K562 (cell line): Measurements from ENCODE around the gene CELSR2. TPM values are rescaled to one million over a fixed set of nuclear protein-coding genes. Genes with fewer than 3 reads are reported as not detected.

Experiments
- ASH1L ChIP-seq: fragments of 450-650 bp; IDR thresholded peaks from 2 replicates; pipeline ENCODE4 v1.6.1; 2018; ENCODE audit warnings: borderline replicate concordance, mild to moderate bottlenecking, low read depth; ENCODE audit not compliant: partially characterized antibody
- BRCA1 ChIP-seq, 2 experiments: fragments of 450-650 bp in 1 of 2; sonication (generic) in 1 of 2; formaldehyde crosslinking in 1 of 2; IDR thresholded peaks; 2 replicates each; pipeline versions ENCODE4 v1.5.0 to v1.6.1; 2017 to 2020; ENCODE audit warnings: mild to moderate bottlenecking in 1 of 2, missing genetic modification reagents in 1 of 2
- CBFA2T2 ChIP-seq: fragments of 450-650 bp; conservative IDR thresholded peaks from 2 replicates; pipeline ENCODE4 v1.6.1; 2017; ENCODE audit warnings: mild to moderate bottlenecking
- CTCF ChIP-seq, 3 experiments: IDR thresholded peaks in 2 of 3; conservative IDR thresholded peaks in 1 of 3; 2 replicates each; pipeline ENCODE4 v1.5.1; 2011 to 2012; ENCODE audit warnings: low read length in 3 of 3, mild to moderate bottlenecking in 3 of 3, control low read depth in 2 of 3, improper control_type of control experiment in 1 of 3, inconsistent platforms in 1 of 3, low read depth in 1 of 3, mixed read lengths in 1 of 3, moderate library complexity in 1 of 3; ENCODE audit not compliant: insufficient read depth in 2 of 3
- HSF4 ChIP-seq: fragments of 250-450 bp; sonication (Bioruptor Pico); IDR thresholded peaks from 2 replicates; pipeline ENCODE4 v2.1.2; 2022; ENCODE audit warnings: mild to moderate bottlenecking, moderate library complexity, borderline replicate concordance
- KAT7 ChIP-seq: sonication (generic); formaldehyde crosslinking; IDR thresholded peaks from 2 replicates; pipeline ENCODE4 v1.8.0; 2022; ENCODE audit warnings: missing genetic modification reagents, mild to moderate bottlenecking, borderline replicate concordance
- MAFK ChIP-seq: IDR thresholded peaks from 2 replicates; pipeline ENCODE4 v1.6.1; 2011; ENCODE audit warnings: low read length, improper control_type of control experiment
- MIER1 ChIP-seq: fragments of 450-650 bp; IDR thresholded peaks from 2 replicates; pipeline ENCODE4 v1.6.1; 2016; ENCODE audit warnings: antibody characterized with exemption, mild to moderate bottlenecking, low read depth
- RAD21 ChIP-seq, 2 experiments: fragments of 250-450 bp in 1 of 2; fragments of 450-650 bp in 1 of 2; sonication (Bioruptor Pico) in 1 of 2; formaldehyde crosslinking in 1 of 2; IDR thresholded peaks in 1 of 2; conservative IDR thresholded peaks in 1 of 2; 2 replicates each; pipeline versions ENCODE4 v1.4.0 to v1.8.0; 2020 to 2022; ENCODE audit warnings: mild to moderate bottlenecking in 2 of 2, moderate library complexity in 1 of 2
- RB1 ChIP-seq: fragments of 450-650 bp; IDR thresholded peaks from 2 replicates; pipeline ENCODE4 v1.6.1; 2017; ENCODE audit warnings: low read depth, mild to moderate bottlenecking
- SRSF1 ChIP-seq: fragments of 200-400 bp; formaldehyde crosslinking; IDR thresholded peaks from 2 replicates; pipeline ENCODE4 v1.6.1; 2017; ENCODE audit warnings: mild to moderate bottlenecking, low read depth, low read length, moderate library complexity
- STAG1 ChIP-seq: sonication (generic); formaldehyde crosslinking; IDR thresholded peaks from 2 replicates; pipeline ENCODE4 v1.5.0; 2020; ENCODE audit warnings: missing genetic modification reagents, borderline replicate concordance
- TEAD2 ChIP-seq: fragments of 450-650 bp; IDR thresholded peaks from 2 replicates; pipeline ENCODE4 v1.6.1; 2016; ENCODE audit warnings: missing genetic modification characterization, control low read depth, missing compliant biosample characterization
- ZBTB11 ChIP-seq, 3 experiments: fragments of 200-800 bp in 1 of 3; fragments of 250-450 bp in 1 of 3; fragments of 450-650 bp in 1 of 3; sonication (Bioruptor Pico) in 1 of 3; sonication (Bioruptor generic) in 1 of 3; formaldehyde crosslinking in 1 of 3; IDR thresholded peaks; 2 replicates each; pipeline versions ENCODE4 v1.6.1 to v1.8.0; 2016 to 2022; ENCODE audit warnings: mild to moderate bottlenecking in 2 of 3, missing genetic modification characterization in 2 of 3, missing compliant biosample characterization in 1 of 3, moderate library complexity in 1 of 3
- ZNF174 ChIP-seq: fragments of 250-450 bp; sonication (Bioruptor Pico); IDR thresholded peaks from 2 replicates; pipeline ENCODE4 v1.4.0; 2020; ENCODE audit warnings: mild to moderate bottlenecking
- ZNF24 ChIP-seq: fragments of 450-650 bp; IDR thresholded peaks from 2 replicates; pipeline ENCODE4 v1.6.1; 2016
- ZNF830 ChIP-seq: fragments of 250-450 bp; sonication (Bioruptor Pico); IDR thresholded peaks from 2 replicates; pipeline ENCODE4 v1.5.0; 2021; ENCODE audit warnings: mild to moderate bottlenecking
- polyA plus RNA-seq, 8 experiments: library from polyadenylated mRNA; depleted of rRNA in 4 of 8; stranded (reverse) in 5 of 8; unstranded in 3 of 8; fragments of >200 nt; fragmentation: Nextera tagmentation in 2 of 8; fragmentation: Illumina TruSeq in 1 of 8; extraction: Ambion mirVana in 2 of 8; extraction: Trizol in 1 of 8; gene quantifications; 2 replicates each; pipeline versions ENCODE4 v1.2.1 to v1.2.3, GENCODE V29; 2011 to 2014; ENCODE audit warnings: inconsistent platforms in 1 of 8, missing spikeins in 1 of 8
- total RNA-seq, 7 experiments: library from RNA; depleted of rRNA in 6 of 7; stranded (reverse); fragments of >200 nt in 6 of 7; fragmentation: Illumina TruSeq in 2 of 7; extraction: Trizol in 2 of 7; gene quantifications; 2 replicates each; pipeline versions ENCODE4 v1.2.1 to v1.2.3, GENCODE V29; 2011 to 2021; ENCODE audit warnings: low replicate concordance in 1 of 7
- TF ChIP-seq, protein P1 (sequence below): sonication (generic); formaldehyde crosslinking; IDR thresholded peaks from 2 replicates; pipeline ENCODE4 v1.4.0; 2020; ENCODE audit warnings: mild to moderate bottlenecking, missing genetic modification reagents
- TF ChIP-seq, protein P2 (sequence below): fragments of 450-650 bp; formaldehyde crosslinking; conservative IDR thresholded peaks from 2 replicates; pipeline ENCODE4 v1.4.0; 2022; ENCODE audit warnings: mild to moderate bottlenecking, missing genetic modification characterization

Gene CELSR2
- total and polyA plus RNA-seq, 9 of the 15 experiments (the other 6 are each of a cell fraction or from before 2014, with no cell fraction given) = 0.31 to 21.9 (median 4.2) TPM

DNA sequence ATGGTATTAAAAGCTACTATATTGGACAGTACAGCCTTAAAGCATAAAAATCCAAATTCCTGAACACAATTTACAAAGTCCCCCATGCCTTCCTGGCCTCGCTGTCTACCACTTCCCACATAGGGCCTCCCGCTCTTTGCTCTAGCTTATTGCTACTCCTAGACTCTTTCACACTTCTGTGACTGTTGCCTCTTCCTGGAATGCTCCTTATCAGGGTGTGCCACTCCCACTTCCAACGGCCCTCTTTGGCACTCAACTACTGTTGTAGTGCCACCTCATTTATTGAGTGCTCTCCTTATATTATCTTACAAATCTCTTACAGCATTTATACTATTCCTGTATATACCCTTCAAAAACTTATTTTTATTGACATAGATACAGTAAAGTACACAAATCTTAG, 30.8 kb upstream of the CELSR2 start (continued):
- TF ChIP-seq SRSF1 (no peak), ZNF830 (CRISPR knock-in tag) (no peak), RAD21 (CRISPR knock-in tag; conservative IDR thresholded peaks at IDR 0.05 in 1 of 2, IDR thresholded peaks at IDR 0.05 in 1 of 2) (no peak), RB1 (no peak), MAFK (no peak), BRCA1 (IDR thresholded peaks at IDR 0.05) (no peak), BRCA1 (CRISPR knock-in tag; IDR thresholded peaks at IDR 0.05) (no peak), TEAD2 (tag) (peak; percentile 55; the same call in 1 of the 2 replicates), KAT7 (CRISPR knock-in tag) (no peak), ZNF24 (no peak), STAG1 (CRISPR knock-in tag) (no peak), CBFA2T2 (peak; percentile 36; the same call in 1 of the 2 replicates), MIER1 (peak; percentile 41; the same call in 1 of the 2 replicates), CTCF (IDR thresholded peaks at IDR 0.05 in 2 of 3, conservative IDR thresholded peaks at IDR 0.05 in 1 of 3; ENCODE audit: insufficient read depth in 2 of 3, low read depth in 1 of 3, low read length in 3 of 3) (no peak), ASH1L (peak; percentile 33), HSF4 (CRISPR knock-in tag) (0 out of 2 replicates have a peak, but pooled peaks have one; percentile 29), ZBTB11 (CRISPR knock-in tag; IDR thresholded peaks at IDR 0.05) (peak in 1 of 3 experiments; percentile 39; a peak in 1 of 6 replicates), ZNF174 (no peak)
- TF ChIP-seq, protein P1, sequence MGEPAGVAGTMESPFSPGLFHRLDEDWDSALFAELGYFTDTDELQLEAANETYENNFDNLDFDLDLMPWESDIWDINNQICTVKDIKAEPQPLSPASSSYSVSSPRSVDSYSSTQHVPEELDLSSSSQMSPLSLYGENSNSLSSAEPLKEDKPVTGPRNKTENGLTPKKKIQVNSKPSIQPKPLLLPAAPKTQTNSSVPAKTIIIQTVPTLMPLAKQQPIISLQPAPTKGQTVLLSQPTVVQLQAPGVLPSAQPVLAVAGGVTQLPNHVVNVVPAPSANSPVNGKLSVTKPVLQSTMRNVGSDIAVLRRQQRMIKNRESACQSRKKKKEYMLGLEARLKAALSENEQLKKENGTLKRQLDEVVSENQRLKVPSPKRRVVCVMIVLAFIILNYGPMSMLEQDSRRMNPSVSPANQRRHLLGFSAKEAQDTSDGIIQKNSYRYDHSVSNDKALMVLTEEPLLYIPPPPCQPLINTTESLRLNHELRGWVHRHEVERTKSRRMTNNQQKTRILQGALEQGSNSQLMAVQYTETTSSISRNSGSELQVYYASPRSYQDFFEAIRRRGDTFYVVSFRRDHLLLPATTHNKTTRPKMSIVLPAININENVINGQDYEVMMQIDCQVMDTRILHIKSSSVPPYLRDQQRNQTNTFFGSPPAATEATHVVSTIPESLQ (CRISPR knock-in tag) = no peak
- TF ChIP-seq, protein P2, sequence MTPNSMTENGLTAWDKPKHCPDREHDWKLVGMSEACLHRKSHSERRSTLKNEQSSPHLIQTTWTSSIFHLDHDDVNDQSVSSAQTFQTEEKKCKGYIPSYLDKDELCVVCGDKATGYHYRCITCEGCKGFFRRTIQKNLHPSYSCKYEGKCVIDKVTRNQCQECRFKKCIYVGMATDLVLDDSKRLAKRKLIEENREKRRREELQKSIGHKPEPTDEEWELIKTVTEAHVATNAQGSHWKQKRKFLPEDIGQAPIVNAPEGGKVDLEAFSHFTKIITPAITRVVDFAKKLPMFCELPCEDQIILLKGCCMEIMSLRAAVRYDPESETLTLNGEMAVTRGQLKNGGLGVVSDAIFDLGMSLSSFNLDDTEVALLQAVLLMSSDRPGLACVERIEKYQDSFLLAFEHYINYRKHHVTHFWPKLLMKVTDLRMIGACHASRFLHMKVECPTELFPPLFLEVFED = no peak
